Muscle of arm (tissue), 12 donors: Measurements from ENCODE around the gene BAIAP2. TPM values are rescaled to one million over a fixed set of nuclear protein-coding genes. Genes with fewer than 3 reads are reported as not detected.
"Not testable (repeated sequence)": the region's sequence is repeated elsewhere in the genome, so short reads cannot be mapped to it uniquely, and the experiment has no call there.

ENCODE experiments used
- DNase-seq: peaks from one replicate; pipeline ENCODE4 v3.0.0-alpha.2; 2013
- polyA plus RNA-seq, 12 donors: library from polyadenylated mRNA; unstranded; fragments of 120-200 nt; gene quantifications; one replicate each; pipeline ENCODE4 v1.2.1, GENCODE V29; 2013; ENCODE audit not compliant: insufficient read length in 12 of 12

The BAIAP2 gene
- polyA plus RNA-seq, 12 donors: 11.6 to 40.3 (median 17.2) TPM; not detected in 1

DNA sequence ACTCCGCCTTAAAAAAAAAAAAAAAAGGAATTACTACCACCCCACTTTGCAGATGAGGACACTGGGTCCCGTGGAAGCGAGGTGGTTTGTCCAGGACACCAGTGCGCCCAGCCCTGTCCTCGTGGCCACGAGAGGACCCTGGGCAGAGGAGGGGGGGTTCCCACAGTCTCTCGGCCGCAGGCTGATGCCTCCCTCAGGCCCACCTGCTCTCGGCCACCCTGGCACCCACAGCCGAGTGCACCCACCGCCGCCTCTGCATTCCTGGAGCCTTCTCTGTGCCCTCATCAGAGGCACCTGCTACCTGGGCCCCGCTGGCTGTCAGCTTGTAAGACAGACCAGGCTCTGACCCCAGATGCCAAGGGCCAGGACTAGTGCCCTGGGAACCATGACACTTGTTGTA is 102.3 kb downstream of the BAIAP2 start:
- DNase-seq: no peak

DNA sequence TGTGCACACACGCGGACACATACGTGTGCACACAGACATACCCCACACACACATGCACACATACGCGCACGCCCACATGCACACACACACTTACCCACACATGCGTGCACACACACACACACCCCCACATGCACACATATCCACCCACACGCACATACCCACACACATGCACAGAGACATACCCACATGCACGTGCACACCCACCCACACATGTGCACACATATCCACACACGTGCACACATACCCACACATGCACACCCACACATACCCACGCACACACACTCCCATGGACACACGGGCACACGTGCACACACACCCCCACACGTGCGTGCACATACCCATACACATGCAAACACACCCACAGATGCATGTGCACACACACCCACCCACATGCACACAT is 103.1 kb downstream of the BAIAP2 start:
- no peak for DNase-seq

DNA sequence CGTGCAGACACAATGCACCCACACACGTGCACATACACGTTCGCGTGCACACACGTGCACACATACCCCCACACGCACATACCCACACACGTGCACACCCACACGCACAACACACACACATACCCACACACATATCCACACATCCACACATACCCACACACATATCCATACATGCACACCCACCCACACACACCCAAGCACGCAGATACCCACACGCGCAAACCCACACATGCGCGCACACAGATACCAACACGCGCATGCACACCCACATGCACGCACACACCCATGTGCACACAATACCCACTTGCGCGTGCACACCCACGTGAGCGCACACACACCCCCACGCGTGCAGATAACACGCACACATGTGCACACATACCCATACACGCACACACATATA is 103.5 kb downstream of the BAIAP2 start:
- no peak for DNase-seq

DNA sequence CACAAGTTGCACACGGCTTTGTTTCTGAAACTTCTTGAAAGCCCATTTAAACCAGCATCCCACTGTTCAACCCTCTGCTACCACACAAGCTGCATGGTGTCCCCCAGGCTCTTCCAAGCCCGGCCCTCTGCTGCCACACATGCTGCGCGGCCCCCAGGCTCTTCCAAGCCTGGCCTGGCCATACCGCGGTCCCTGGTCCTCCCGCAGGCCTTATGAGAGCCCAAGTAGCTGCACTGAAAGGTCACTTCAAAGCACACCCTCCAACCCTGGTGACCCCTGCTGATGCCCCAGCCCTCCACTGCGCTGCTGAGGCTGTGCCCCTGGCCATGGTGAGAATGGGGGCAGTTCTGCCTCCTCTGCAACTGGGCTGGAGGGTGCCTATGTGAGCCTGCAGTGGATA is 104.5 kb downstream of the BAIAP2 start:
- no peak for DNase-seq

DNA sequence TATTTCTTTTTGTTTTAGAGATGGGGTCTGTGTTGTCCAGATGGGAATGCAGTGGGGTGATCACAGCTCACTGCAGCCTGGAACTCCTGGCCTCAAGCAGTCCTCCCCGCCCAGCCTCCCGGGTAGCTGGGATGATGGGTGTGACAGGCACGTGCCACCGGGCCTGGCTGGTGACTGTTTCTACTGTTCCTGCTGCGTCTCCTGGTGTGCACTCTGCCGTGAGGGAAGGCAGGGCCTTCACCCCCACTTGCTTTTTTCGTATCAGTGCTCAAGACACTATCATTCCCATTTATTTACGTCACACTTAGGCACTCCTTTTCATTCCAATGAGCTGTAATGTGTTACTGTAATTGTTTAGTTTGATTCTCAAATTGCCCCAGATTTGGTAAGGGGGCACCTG is 105.1 kb downstream of the BAIAP2 start:
- DNase-seq: no peak

DNA sequence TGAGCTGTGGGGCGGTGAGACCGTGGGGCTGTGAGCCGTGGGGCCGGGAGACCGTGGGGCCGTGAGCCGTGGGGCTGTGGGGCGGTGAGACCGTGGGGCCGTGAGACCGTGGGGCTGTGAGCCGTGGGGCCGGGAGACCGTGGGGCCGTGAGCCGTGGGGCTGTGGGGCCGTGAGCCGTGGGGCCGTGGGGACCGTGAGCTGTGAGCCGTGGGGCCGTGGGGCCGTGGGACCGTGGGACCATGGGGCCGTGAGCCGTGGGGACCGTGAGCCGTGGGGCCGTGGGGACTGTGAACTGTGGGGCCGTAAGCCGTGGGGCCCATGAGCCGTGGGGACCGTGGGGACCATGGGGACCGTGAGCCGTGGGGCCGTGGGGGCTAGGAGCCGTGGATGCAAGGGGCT is 105.7 kb downstream of the BAIAP2 start:
- DNase-seq: no peak

DNA sequence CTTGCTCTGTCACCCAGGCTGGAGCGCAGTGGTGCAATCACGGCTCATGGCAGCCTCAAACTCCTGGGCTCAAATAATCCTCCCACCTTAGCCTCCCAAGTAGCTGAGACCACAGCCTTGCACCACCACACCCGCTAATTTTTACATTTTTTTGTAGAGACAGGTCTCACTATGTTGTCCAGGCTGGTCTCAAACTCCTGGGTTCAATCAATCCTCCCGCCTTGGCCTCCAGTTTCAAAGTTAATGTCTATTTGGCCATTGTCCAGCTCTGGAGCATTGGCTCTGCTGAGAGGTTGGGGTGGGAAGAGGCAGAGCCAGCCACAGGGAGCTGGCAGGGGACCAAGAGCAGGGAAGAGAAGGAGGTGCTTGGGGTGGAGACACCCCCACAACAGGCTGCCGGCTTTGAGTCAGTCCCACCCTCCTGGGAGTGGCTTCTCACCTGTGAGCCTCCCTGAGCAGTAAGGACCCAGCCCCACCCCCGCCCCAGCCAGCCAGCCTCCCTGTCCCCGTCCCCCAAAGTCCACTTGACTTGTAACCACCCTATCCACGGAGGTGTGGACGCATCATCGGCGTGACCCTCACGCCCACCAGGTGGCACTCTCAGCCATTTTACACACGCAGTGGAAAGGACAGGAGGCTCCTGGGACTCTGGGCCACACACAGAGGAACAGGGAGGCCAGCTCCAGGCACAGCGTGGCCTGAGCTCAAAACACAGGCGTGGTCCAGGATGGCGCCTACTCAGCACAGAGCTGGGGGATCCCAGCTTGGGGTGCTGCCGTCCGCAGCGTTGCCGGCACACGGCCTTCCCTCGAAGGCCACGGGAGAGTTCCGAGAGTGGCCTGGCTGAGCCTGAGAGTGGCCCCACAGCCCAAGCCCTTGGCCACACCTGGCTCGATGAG is 107.6 kb downstream of the BAIAP2 start:
- DNase-seq: peak; percentile 87

DNA sequence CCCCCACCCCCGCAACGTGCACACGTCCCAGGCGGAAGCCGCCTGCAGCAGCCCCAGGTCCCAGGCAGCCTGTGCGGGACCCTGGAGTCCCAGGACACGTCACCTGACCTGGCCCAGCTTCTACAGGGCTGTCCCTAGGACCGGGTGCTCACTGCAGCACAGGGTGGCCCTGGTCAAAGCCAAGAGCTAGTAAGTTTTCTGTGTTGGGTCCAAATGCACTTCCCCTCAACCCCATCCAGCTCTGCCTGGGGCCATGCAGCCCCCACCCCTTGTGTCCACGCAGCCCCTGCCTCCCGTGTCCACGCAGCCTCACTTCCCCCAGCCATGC is 108.2 kb downstream of the BAIAP2 start:
- DNase-seq: no peak

DNA sequence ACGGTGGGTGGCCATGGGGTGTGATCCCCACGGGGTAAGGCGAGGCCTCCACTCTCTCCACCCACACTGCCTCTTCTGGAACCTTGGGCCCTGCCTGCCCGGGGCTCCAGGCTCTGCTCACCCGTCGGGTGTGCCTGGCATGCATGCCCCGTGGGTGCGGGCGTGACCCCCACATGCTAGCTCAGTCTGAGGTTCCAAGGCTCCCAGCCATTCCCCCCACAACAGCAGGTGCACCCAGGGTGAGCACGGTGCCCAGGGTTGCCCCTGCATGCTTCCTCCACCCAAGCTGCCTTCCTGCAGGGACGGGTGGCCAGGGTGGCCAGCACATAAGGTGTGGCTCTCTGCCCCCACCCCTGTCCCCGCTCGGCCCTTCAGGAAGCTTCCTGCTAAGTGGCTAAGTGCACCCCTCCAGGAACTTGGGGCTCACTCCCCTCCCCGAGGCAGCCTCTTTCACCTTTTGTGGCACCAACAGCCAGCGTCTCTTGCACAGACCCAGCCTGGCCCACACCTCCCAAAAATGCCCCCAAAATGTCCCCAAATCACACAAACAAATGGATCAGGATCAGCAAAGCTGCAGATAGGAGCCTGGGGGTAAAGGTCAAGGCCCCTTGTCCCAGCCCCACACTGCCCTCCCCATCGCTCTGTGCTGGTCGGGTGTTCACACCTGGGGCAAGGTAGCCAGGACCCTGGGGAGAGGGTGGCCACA is 108.9 kb downstream of the BAIAP2 start:
- DNase-seq: no peak

DNA sequence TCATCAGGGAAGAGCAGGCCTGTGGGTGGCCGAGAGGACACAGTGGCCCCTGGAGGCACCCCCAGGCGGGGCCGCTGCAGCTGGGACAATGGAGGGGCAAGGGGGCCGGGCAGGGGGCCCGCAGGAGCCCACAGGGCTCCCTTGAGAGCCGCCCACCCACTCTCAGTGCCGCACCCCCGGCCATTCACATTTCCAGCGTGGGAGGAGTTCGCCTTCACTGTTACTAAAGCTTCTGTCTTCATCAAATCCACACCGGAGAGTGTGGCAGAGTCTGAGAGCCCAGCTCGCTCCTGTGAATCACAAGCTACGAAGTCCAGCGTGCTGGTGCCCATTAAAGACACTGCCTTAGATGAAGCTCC is 109.5 kb downstream of the BAIAP2 start:
- DNase-seq: no peak

DNA sequence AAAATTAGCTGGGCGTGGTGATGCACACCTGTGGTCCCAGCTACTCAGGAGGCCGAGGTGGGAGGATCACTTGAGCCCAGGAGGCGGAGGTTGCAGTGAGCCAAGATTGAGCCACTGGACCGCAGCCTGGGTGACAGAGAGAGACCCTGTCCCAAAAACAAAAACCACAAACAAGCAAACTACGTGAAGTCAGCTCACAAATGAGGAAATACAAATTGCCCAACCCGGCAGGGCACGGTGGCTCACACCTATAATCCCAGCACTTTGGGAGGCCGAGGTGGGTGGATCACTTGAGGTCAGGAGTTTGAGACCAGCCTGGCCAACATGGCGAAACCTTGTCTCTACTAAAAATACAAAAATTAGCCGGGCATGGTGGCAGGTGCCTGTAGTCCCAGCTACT is 111.3 kb downstream of the BAIAP2 start:
- DNase-seq: not testable (repeated sequence)

DNA sequence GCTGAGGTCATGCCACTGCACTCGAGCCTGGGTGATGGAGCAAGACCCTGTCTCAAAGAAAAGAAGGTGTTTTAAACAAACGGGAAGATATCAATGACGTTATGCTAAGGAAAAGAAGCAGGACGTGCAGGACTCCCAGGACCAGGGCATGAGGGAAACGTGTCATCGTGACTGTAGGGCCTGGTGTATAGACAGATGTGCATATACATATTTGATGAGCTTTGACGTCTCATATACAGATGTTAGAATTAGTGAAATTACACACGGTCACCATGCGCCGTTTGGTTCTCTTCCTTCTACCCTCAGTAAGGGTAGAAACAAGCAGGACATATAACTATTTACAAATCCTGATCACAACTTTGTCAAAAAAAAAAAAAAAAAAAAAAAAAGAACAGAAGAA is 112.8 kb downstream of the BAIAP2 start:
- no peak for DNase-seq

DNA sequence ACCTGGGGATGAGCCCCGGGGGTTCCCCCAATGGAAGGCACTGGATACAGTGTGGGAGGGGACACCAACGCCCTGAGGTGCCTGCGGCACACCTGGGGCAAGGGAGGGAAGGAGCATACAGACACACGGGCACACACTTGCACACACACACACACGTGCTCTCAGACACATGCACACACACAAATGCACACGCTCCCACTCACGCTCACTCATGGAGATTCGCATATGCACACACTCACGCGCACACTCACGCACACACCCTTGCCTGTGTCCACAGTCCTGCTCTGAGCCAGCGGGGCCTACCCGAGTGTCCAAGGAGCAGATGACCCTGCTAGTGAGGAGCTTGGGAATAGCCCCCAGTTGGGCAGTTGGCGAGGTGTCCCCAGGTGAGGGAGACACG is 113.6 kb downstream of the BAIAP2 start:
- no peak for DNase-seq

DNA sequence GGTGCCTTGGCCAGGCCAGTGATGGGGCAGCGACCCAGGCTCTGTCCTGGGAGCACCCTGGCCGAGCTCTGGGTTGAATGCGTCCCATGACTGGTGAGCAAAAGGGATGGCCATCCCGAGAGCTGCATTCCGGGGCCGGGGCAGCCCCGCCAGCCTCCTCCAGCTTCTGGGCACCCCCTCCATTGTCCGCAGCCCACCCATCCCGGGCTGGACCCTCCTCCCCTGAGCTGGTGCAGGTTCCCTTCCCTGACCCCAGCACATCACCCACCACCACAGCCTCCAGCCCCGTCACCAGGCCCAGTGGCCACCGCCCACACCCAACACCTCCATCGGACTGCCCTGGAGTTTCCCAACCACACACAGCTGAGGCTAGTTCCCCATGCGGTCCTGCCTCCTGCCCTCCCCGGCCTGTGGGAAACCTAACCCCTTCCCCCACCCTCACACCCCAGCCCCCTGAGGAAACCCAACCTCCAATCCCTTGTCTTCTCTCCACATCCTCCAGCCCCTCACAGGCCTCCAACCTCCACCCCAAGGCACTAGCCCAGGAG is 114.1 kb downstream of the BAIAP2 start:
- no peak for DNase-seq

DNA sequence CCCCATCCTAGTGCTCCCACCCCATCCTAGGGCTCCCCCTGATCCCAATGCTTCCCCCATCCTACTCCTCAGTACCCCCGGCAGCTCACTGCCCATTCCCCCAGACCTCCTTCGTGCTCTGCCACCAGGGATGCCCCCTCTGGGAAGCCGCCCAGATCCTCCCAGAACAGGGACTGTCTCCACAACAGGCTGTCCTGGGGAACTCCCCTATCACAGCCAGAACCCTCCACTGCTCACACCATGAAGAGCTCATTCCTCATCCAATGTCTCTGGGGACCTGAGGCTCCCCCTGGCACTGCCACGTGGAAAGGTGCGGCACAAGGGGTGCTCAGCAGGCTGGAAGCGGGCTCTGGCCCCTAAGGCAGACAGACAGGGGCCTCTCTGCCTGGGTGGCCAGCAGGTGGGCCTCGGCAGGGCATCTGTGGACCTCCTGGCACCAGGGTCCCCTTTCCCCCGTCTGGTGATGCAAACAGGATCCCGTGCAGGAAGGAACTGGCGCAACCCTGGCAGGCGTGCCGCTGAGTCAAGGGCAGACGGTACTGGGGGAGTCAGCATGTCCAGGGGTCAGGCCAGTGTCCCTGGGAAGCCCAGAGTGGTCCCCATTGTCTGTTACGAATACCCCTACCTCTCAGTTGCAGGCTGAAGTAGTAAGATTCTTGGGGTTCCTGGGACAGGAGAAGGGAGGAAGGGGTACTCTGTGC is 115.6 kb downstream of the BAIAP2 start:
- DNase-seq: no peak

DNA sequence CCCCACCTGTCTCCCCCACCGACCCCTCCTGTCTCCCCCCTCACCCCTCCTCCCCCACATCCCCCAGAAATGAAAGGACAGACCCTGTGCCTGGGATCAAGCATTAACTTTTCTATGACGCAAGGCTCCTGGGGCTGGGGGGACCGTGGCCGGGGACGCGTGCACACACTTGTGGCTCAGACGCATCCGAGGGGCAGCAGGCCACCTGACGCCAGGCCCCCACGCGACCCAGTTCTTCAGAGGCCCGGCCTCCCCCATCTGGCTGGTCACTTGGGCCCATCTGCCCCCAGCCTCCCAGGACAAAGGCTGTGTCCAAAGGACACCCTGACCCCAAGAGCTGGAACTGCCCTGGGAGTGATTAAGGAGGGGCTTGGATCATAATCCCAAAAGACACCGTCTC is 116.3 kb downstream of the BAIAP2 start:
- no peak for DNase-seq

DNA sequence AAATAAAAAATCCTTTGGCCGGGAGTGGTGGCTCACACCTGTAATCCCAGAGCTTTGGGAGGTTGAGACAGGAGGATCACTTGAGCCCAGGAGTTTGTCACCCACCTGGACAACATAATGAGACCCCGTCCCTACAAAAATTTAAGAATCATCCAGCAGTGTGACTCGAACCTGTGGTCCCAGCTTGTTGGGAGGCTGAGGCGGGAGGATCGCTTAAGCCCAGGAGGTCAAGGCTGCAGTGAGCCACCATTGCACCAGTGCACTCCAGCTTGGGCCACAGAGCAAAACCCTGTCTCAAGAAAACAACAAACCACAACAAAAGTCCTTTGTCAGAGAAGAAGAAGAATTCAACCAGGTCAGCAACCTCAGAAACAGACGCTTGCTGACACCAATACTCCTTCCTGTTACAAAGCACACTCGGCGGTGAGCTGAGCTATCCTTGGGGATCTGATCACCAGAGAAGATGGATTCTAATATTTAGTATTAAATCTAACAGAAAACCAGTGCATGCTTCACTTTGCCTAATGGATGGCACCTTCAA is 117.4 kb downstream of the BAIAP2 start:
- DNase-seq: no peak

DNA sequence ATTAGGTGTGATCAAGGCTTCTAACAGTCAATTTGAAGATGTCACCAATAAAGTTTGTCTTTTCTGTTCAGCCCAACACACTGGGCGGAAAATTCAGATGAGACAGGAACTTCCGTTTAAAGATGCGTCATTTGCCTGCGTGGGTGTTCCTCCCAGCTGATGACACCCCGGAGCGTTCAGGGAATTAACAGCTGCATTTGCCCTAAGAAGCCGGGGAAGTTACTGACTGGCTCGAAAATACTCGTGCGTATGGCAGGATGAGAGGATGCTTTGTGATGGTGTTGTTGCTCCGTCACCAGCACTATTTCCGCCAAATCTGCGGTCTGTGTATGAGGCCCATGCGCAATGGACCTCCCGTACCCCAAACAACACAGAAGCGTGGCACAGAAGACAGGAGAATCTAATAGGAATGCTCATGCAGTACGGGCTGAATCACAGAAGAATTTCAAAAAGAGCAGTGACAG is 118.4 kb downstream of the BAIAP2 start:
- DNase-seq: peak; percentile 71

DNA sequence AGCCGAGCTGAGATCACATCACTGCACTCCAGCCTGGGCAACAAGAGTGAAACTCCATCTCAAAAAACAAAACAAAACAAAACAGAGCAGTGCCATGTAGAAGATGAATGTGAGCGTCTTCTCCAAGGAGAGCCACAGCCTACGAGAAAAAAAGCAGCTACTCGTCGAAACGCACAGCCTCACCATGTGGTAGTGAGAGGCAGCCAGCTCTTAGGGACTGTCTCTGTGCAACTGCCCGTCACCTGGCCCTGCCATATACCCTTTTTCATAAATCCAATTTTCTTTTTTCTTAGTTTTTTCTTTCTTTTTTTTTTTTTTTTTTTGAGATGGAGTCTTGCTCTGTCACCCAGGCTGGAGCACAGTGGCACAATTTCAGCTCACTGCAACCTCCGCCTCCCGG is 119.1 kb downstream of the BAIAP2 start:
- DNase-seq: not testable (repeated sequence)

DNA sequence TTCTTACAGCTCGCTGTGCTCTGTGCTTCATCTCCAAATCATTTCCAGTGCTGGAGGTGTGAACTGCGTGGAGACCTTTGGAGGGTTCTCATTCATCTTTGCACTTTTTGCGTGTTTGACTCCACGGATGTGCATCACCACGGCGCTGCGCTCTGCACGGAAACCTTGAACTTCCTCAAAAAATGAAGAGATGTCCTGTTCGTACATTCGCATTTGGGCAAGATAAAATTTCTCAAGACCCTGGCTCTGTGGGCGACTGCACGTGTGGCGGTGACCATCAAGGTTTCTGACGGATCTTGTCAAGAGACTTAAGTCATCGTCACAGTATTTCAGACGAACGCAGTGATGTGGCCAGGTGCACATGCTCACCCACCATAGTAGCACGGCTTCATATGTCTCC is 120.0 kb downstream of the BAIAP2 start:
- DNase-seq: no peak

DNA sequence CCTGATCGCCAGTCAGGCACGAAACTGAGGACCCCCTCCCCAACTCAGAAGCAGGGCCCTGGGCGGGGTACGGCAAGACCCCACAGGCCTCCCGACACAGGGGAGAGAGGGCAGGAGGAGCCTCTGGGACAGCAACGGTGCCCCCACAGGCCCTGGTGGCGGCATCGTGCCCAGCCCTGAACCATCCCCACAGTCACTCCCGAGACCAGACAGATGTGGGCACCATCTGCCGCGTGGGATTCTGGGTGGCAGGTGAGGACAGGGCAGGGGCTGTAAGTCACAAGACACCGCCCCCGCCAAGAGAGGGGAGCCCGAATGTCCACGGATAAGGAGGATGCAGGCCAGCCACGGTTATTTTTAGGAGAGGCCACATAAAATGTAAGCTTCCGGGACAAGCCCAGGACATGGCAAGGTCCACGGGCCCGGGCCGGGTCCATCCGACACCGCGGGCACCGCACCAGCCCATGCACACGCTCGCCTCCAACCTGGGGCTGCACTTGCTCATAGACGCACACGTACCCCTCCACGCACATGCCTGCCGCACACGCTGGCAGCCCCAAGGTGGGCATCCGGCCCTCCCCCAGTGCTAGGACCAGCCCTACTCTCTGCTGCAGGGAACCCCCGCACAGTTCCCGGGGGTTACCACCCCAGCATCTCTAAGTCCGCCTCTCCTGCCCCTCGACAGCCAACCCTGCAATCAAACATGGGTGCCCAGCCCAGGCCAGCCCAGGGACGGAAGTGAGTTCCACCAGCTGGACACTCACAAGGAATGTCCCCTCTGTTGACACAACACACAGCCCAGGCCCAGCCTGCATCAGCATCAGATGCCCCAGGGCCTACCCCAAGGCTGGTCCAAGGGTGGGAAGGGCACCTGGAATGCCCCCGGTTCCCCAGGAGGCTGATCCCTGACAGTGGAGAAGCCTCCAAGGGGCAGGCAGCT is 122.2 kb downstream of the BAIAP2 start:
- no peak for DNase-seq
